ENCODE data around the gene KIF2B.

- TF ChIP-seq, protein P1, sequence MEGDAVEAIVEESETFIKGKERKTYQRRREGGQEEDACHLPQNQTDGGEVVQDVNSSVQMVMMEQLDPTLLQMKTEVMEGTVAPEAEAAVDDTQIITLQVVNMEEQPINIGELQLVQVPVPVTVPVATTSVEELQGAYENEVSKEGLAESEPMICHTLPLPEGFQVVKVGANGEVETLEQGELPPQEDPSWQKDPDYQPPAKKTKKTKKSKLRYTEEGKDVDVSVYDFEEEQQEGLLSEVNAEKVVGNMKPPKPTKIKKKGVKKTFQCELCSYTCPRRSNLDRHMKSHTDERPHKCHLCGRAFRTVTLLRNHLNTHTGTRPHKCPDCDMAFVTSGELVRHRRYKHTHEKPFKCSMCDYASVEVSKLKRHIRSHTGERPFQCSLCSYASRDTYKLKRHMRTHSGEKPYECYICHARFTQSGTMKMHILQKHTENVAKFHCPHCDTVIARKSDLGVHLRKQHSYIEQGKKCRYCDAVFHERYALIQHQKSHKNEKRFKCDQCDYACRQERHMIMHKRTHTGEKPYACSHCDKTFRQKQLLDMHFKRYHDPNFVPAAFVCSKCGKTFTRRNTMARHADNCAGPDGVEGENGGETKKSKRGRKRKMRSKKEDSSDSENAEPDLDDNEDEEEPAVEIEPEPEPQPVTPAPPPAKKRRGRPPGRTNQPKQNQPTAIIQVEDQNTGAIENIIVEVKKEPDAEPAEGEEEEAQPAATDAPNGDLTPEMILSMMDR (IDR thresholded peaks at IDR 0.05): no peak
- TF ChIP-seq POLR2A (IDR thresholded peaks at IDR 0.05): no peak
Measured at GRCh38 chr17:53804437-53804836, 18.3 kb upstream of the KIF2B start.

Measured in transverse colon (tissue), 3 donors.